ENCODE data around the gene OTOP2. TPM values are rescaled to one million over a fixed set of nuclear protein-coding genes. Genes with fewer than 3 reads are reported as not detected.

Gene OTOP2
- total and polyA plus RNA-seq, 8 donors = 0.15 to 3.2 TPM; not detected in 6

DNA sequence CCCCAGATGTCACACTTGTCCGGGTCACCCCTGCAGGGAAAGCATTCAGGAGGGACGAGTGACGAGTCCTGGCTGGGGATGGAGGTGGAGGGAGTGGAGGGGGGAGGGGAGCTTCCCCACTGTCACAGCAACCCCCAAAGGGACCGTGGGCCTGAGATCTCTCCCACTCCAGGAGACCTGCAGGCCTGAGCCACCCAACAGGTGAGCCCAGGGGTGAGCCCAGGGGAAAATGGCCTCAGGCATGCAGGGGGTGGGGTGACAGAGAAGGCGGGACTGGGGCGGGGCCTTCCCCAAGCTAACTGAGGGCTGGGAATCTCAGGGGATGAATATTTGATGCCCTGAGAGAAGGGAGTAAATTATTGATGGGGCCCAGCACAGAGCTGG, 3.4 kb upstream of the OTOP2 start:
- 46 to 58% (median 56%) methylated on average over 6 of the region's 6 CpGs for WGBS, 5 donors
- H3K4me3 ChIP-seq = no peak overlapping the region
- no peak for DNase-seq
- H3K9me3 ChIP-seq = no peaks in the 10 kb centered on the region
- H3K27ac ChIP-seq = no peak overlapping the region
- H3K4me1 ChIP-seq = peaks cover 22 to 27% (median 25%) of the 10 kb centered on the region in 4 donors
- TF ChIP-seq EP300 (IDR thresholded peaks at IDR 0.05) (no peak), POLR2AphosphoS5 (IDR thresholded peaks at IDR 0.05) (no peak), POLR2A (IDR thresholded peaks at IDR 0.05) (no peak)
- TF ChIP-seq, protein P1, sequence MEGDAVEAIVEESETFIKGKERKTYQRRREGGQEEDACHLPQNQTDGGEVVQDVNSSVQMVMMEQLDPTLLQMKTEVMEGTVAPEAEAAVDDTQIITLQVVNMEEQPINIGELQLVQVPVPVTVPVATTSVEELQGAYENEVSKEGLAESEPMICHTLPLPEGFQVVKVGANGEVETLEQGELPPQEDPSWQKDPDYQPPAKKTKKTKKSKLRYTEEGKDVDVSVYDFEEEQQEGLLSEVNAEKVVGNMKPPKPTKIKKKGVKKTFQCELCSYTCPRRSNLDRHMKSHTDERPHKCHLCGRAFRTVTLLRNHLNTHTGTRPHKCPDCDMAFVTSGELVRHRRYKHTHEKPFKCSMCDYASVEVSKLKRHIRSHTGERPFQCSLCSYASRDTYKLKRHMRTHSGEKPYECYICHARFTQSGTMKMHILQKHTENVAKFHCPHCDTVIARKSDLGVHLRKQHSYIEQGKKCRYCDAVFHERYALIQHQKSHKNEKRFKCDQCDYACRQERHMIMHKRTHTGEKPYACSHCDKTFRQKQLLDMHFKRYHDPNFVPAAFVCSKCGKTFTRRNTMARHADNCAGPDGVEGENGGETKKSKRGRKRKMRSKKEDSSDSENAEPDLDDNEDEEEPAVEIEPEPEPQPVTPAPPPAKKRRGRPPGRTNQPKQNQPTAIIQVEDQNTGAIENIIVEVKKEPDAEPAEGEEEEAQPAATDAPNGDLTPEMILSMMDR (IDR thresholded peaks at IDR 0.05) = no peak
- no peaks in the 10 kb centered on the region for H3K36me3 ChIP-seq
- H3K27me3 ChIP-seq = peaks cover 22 to 97% (median 63%) of the 10 kb centered on the region in 3 donors
- intact Hi-C loops (cut with DNase I; ENCODE audit: low total_unique reads) = no loop called here

GRCh38 chr17:74921026-74921681, 2.9 kb upstream of the OTOP2 start:
- DNase-seq = peak in 1 of 2 donors; percentile 41
- H3K36me3 ChIP-seq = no peaks in the 10 kb centered on the region
- TF ChIP-seq POLR2A (IDR thresholded peaks at IDR 0.05) (no peak), POLR2AphosphoS5 (IDR thresholded peaks at IDR 0.05) (no peak), EP300 (IDR thresholded peaks at IDR 0.05) (no peak)
- TF ChIP-seq, protein P1 (IDR thresholded peaks at IDR 0.05) = no peak
- H3K4me1 ChIP-seq = peaks cover 22 to 27% (median 25%) of the 10 kb centered on the region in 4 donors
- H3K27me3 ChIP-seq = peaks cover 22 to 97% (median 68%) of the 10 kb centered on the region in 3 donors
- no peak overlapping the region for H3K27ac ChIP-seq
- WGBS, 5 donors = 56 to 68% (median 62%) methylated on average over 17 to 19 of the region's 19 CpGs
- no peak overlapping the region for H3K4me3 ChIP-seq
- no peaks in the 10 kb centered on the region for H3K9me3 ChIP-seq
- intact Hi-C loops (cut with DNase I; ENCODE audit: low total_unique reads) = no loop called here

DNA sequence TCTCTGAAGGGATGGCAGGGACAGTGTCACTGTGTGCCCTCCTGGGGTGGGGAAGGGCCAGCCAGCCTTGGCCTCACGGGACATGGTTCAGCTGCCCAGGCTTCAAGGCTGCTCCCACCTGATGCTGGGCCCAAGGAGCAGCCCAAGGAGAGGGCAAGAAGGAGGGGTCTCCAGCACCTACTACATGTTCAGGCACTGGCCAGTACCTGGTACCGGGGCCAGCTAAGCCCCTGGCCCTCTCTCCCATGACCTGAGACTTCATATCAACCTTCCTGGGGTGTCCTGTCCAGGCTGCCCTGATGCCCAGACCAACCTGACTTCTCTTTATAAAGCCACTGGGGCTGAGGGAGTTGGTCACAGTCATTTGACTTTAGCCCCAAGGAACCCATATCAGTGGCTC, 2.3 kb upstream of the OTOP2 start:
- WGBS, 5 donors = 86 to 100% (median 96%) methylated on average over 2 of the region's 2 CpGs
- peaks cover 22 to 27% (median 25%) of the 10 kb centered on the region in 4 donors for H3K4me1 ChIP-seq
- peaks cover 22 to 97% (median 74%) of the 10 kb centered on the region in 3 donors for H3K27me3 ChIP-seq
- H3K9me3 ChIP-seq = no peaks in the 10 kb centered on the region
- TF ChIP-seq, protein P1 (IDR thresholded peaks at IDR 0.05) = no peak
- no peak for TF ChIP-seq POLR2AphosphoS5 (IDR thresholded peaks at IDR 0.05)
- no peak for TF ChIP-seq POLR2A (IDR thresholded peaks at IDR 0.05)
- no peak for TF ChIP-seq EP300 (IDR thresholded peaks at IDR 0.05)
- no peak for DNase-seq
- no peak overlapping the region for H3K27ac ChIP-seq
- H3K36me3 ChIP-seq = no peaks in the 10 kb centered on the region
- intact Hi-C loops (cut with DNase I; ENCODE audit: low total_unique reads) = no loop called here
- no peak overlapping the region for H3K4me3 ChIP-seq

- no peaks in the 10 kb centered on the region for H3K9me3 ChIP-seq
- peaks cover 22 to 97% (median 74%) of the 10 kb centered on the region in 3 donors for H3K27me3 ChIP-seq
- H3K27ac ChIP-seq = no peak overlapping the region
- H3K4me1 ChIP-seq = peaks cover 22 to 27% (median 25%) of the 10 kb centered on the region in 4 donors
- H3K36me3 ChIP-seq = no peaks in the 10 kb centered on the region
- TF ChIP-seq POLR2AphosphoS5 (IDR thresholded peaks at IDR 0.05) (no peak), POLR2A (IDR thresholded peaks at IDR 0.05) (no peak)
- no peak for DNase-seq
- no peak overlapping the region for H3K4me3 ChIP-seq
- WGBS, 5 donors = 53 to 90% (median 59%) methylated on average over 1 to 6 of the region's 6 CpGs
- intact Hi-C loops (cut with DNase I; ENCODE audit: low total_unique reads) = no loop called here
Measured at GRCh38 chr17:74922172-74922571, 1.9 kb upstream of the OTOP2 start.
